HG02970 (cell line): ENCODE measurements around the gene OR10S1.
"Not testable (repeated sequence)": the region's sequence is repeated elsewhere in the genome, so short reads cannot be mapped to it uniquely, and the experiment has no call there.

ENCODE experiments used
- ATAC-seq: cut with Tn5 transposase; IDR thresholded peaks from one replicate; pipeline ENCODE4 v1.9.1; 2021; ENCODE audit warnings: mild to moderate bottlenecking, moderate library complexity, moderate number of reproducible peaks; ENCODE audit not compliant: unreplicated experiment, low FRiP score

The OR10S1 gene, protein sequence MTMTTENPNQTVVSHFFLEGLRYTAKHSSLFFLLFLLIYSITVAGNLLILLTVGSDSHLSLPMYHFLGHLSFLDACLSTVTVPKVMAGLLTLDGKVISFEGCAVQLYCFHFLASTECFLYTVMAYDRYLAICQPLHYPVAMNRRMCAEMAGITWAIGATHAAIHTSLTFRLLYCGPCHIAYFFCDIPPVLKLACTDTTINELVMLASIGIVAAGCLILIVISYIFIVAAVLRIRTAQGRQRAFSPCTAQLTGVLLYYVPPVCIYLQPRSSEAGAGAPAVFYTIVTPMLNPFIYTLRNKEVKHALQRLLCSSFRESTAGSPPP

DNA sequence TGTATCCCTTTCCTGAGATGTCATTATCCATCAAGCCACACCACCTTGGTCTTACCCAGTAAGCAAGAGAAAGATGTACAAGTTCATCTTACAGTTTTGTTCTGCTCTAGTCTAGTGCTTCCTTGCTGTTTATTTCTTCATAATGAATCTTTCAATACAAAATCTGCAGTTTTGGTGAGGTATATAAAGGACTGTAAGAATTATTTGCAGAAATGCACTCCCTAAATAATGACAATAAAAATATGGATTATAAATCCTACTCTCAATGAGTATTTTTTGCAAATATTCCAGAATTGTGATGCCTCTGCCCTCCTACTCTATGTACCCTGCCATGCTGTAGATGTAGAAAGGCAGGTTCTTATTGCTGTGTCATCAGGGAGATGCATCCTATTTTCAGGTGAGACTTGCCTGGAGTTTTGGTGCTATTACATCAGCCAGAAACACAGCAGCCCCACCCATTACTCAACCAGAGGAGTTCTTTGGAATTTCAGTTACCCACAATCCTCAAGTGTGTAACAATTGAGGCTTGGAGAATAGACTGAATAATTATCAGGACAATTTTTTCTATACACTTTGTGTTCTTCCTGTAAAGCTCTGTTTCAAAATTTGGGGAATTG is at the start of gene OR10S1:
OR10S1 (minus strand) TSS at position 51 of the 617 bp plus-strand sequence. CDS start 117 bp downstream, outside the sequence.
- no peak for ATAC-seq

DNA sequence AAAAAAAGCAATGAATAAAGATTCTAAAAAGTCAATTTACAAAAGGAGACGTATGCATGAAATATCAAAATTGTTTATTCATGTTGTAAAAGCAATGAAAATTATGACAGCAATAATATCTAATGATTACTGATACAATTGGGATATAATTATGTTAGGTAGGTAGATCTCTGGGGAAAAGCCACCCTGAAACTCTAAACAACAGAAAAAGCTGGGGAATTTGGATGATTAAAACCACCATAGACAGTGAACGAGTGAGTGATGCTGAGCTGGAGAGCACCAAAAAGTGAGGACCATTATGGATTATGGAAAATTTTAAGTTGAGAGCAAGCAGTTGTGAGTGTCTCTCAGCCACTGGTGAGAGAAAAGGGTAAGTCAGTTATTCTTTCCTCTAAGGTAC is 48.9 kb upstream of the OR10S1 start, which contains the start of gene OR10G8:
OR10G8 (plus strand) TSS at position 301 of the 400 bp plus-strand sequence. CDS start 2,825 bp downstream, outside the sequence.
- no peak for ATAC-seq

DNA sequence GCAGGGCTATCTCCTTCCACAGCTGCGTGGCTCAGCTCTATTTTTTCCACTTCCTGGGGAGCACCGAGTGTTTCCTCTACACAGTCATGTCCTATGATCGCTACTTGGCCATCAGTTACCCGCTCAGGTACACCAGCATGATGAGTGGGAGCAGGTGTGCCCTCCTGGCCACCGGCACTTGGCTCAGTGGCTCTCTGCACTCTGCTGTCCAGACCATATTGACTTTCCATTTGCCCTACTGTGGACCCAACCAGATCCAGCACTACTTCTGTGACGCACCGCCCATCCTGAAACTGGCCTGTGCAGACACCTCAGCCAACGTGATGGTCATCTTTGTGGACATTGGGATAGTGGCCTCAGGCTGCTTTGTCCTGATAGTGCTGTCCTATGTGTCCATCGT is 38.3 kb upstream of the OR10S1 start:
- ATAC-seq = not testable (repeated sequence)

DNA sequence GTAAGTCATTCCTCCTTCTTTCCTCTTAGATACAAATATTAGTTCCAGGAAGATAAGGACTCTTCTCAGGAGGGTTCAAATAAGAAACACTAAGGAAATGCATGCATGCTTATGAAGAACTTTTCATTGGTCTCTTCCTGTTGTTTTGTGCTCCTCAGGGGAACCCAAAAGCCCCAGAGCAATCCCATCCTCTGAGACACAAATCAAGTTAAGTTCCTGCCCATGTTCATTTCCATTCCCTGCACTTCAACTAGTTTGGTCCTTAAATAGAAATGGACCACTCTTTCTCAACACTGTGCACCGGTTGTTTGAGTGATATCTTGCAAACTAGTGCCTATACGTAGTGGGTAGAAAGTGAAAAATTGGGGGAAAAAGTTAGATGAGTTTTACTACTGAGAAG is 35.1 kb upstream of the OR10S1 start, which contains the start of gene OR10G4:
OR10G4 (plus strand) TSS at position 301 of the 400 bp plus-strand sequence. CDS start 2,578 bp downstream, outside the sequence.
- no peak for ATAC-seq

DNA sequence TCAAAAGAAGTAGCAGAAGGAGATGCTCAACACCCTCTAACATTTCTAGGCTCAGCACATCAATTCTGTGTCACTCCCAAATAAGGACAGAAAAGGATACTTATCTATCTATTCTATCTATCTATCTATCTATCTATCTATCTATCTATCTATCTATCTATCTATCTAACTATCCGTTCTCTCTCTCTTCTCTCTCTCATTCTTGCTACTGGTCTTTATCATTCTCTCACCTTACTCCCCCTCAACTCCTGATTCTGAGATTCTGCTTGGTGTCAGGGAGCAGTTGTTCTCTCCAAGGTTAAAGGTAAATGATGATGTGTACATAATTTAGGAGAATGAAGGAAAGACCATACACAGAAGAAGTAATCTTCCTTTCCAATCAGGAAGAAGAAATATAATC is 17.5 kb upstream of the OR10S1 start, which contains the start of gene OR10G6:
OR10G6 (minus strand) TSS at position 43 of the 400 bp plus-strand sequence; CDS start at position 43, 0 bp downstream.
- ATAC-seq = no peak

DNA sequence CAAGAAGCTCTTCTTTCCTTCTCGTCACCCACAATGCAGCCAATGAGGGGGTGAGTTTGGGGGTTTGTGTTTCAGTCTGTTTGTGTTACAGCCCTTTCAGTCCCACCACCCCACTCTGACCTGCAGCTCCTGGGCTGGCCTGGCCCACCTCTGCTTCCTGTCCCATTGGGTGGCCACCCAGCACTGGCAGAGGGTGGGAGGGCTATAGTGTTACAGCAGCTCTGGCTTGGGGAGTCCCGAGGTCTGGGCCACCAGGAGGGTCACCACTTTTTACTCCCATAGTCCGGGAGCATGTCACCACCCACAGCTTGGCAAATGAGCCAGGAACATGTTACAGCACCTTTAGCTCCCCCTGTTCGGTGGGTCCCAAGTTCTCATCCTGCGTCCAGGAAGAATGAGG is 1.7 kb upstream of the OR10S1 start:
- no peak for ATAC-seq

DNA sequence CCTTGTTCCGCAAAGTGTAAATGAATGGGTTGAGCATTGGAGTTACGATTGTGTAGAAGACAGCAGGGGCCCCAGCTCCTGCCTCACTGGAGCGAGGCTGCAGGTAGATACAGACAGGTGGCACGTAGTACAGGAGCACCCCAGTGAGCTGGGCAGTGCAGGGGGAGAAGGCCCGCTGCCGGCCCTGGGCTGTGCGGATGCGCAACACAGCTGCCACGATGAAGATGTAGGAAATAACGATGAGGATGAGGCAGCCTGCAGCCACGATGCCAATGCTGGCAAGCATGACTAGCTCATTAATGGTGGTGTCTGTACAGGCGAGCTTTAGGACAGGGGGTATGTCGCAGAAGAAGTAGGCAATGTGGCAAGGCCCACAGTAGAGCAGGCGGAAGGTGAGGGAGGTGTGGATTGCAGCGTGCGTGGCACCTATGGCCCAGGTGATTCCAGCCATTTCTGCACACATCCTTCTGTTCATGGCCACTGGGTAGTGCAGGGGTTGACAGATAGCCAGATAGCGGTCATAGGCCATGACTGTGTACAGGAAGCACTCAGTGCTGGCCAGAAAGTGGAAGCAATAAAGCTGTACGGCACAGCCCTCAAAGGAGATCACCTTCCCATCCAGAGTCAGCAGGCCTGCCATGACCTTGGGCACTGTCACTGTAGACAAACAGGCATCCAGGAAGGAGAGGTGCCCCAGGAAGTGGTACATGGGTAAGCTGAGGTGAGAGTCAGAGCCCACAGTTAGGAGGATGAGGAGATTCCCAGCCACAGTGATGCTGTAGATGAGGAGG is 616 bp downstream of the OR10S1 start:
- ATAC-seq = no peak

DNA sequence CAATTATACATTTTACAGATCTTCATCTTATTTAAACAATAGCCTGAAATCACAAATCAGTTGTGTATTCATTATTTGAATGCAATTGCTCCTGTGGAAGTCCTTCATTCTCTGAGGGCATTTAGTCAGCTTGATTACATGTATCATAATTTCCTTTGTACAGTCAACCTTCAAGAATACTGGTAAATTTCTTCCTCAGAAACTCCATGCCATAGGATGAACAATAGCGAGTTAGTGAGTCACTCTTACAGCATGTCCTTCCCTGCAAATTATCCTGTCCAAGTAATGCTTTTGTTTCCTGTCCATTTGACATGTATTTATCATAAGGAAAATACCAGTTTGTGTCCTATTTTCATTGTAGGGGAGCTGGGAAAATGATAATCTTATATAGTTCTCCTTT is 3.8 kb downstream of the OR10S1 start:
- no peak for ATAC-seq

DNA sequence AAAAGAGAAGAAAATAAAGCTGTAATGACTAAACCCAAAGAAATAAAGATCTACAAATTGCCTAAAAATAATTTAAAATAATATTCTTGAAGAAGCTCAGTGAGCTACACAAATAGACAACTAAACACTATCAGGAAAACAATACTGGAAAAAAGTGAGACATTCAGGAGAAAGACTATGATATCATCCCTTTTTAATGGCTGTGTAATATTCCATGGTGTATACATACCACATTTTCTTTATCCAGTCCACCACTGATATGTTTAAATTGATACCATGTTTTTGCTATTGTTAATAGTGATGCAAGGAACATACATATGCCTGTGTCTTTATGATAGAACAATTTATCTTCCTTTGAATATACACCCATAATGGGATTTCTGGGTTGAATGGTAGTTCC is 20.8 kb downstream of the OR10S1 start:
- no peak for ATAC-seq

DNA sequence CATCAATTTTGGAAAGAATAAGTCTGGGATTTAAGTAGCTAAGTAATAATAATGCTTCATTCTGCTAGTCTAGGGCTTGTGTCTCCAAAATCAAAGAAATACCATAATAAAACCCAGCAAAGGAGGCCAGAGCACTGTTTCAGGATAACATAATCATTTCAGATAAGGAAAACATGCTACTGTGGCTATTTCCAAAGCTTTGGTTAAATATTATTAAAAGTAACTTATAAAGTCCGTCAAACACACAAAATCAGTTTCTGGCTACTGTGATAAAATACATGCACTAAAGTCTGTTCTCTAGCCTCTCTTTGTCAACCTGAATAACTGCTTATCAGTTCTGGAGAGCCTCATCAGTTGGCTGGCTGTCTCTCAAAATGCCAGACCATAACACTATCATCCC is 32.4 kb downstream of the OR10S1 start:
- ATAC-seq = no peak

DNA sequence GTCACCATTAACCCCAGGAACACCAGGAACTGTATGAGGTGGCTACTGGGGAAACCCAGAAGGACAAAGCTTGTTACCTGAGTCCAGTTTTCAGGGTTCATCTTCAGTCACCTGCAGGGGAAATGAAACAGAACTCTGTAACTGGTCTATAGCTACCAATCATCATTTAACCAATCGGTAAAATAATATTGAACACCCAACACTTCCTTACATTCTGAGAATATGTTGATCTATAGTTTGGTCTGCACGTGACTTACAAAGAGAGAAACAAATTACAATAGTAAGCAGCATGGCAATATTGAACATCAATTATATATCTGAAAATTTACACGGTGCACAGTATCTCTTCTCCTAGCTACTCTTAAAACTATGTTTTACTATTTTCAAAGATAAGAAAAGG is 33.8 kb downstream of the OR10S1 start, which contains the start of gene OR6T1:
OR6T1 (minus strand) TSS at position 101 of the 400 bp plus-strand sequence; CDS start at position 101, 0 bp downstream.
- ATAC-seq = no peak

DNA sequence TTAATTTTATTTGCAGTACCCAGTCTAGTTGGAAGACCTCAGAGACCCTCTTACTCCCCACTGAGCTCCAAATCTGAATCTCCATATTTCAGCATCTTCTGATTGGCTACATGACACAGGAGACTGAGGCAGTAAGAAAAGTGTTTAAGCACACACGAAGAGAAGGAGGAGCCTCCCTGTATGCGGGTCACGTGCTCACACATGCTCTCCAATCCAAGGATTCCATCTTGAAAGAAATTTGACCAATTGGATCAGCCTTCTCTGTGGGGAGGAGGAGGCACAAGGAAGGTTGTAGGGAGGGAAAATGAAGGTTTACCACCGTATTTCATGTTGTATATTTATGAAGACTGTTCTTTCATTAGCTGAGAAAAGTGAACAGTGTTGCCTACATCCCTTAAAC is 35.2 kb downstream of the OR10S1 start:
- no peak for ATAC-seq

DNA sequence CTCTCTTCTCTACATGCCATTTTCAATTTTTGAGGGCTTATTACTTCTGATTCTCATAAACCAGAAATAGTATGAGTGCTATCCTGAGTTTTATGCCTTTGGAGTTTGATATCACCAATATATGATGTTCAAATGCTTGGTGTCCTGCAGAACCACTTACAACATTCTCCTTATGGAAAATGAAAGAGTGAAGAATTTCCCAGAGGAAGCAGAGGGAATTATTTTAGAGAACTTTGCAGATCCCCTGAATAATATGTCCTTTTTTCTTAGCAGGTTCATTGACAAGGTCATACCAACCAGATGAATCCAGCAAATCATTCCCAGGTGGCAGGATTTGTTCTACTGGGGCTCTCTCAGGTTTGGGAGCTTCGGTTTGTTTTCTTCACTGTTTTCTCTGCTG is 38.3 kb downstream of the OR10S1 start, which contains the start of gene OR4D5:
OR4D5 (plus strand) TSS at position 301 of the 400 bp plus-strand sequence; CDS start at position 301, 0 bp downstream.
- ATAC-seq = no peak
